Right atrium auricular region (tissue), 2 donors: ENCODE data around the gene LRRC23. TPM values are rescaled to one million over a fixed set of nuclear protein-coding genes. Genes with fewer than 3 reads are reported as not detected.
A peak's percentile ranks its signal among the peaks of the same experiment; 100 is the strongest.

Experiments
- DNase-seq: peaks from one replicate; pipeline ENCODE4 v3.0.0-alpha.2; 2019; ENCODE audit warnings: low spot score
- H3K27ac ChIP-seq, 2 donors: fragments of 200-600 bp; sonication (generic); 1 replicate in 1 of 2; 2 replicates in 1 of 2; pipeline ENCODE4 v1.5.1; 2016 to 2019
- H3K27me3 ChIP-seq, 2 donors: fragments of 200-600 bp; sonication (generic); one replicate each; pipeline versions ENCODE4 v1.5.1 to v1.6.0; 2017 to 2019
- H3K36me3 ChIP-seq: fragments of 200-600 bp; sonication (generic); one replicate; pipeline ENCODE4 v1.5.1; 2016
- H3K4me1 ChIP-seq, 2 donors: fragments of 200-600 bp; sonication (generic); one replicate each; pipeline versions ENCODE4 v1.5.1 to v1.6.0; 2017 to 2019
- H3K4me3 ChIP-seq, 2 donors: fragments of 200-600 bp; sonication (generic); 1 replicate in 1 of 2; 2 replicates in 1 of 2; pipeline ENCODE4 v1.5.1; 2017 to 2019; ENCODE audit warnings: mild to moderate bottlenecking in 1 of 2, moderate library complexity in 1 of 2
- H3K9me3 ChIP-seq, 2 donors: fragments of 200-600 bp; sonication (generic); one replicate each; pipeline ENCODE4 v1.5.1; 2019
- CTCF ChIP-seq, 2 donors: fragments of 200-600 bp; sonication (generic); IDR thresholded peaks; one replicate each; pipeline ENCODE4 v1.5.1; 2019; ENCODE audit warnings: antibody characterized with exemption in 2 of 2
- total RNA-seq, 2 donors: library from RNA; depleted of rRNA; stranded (reverse); fragments of >200 nt; gene quantifications; one replicate each; pipeline ENCODE4 v1.1.0, GENCODE V29; 2016

LRRC23 gene
- total RNA-seq, 2 donors from 2014 or later: 8.4 to 15.6 TPM

GRCh38 chr12:6925239-6925539, 20.6 kb downstream of the LRRC23 start:
- no peak for DNase-seq
- Histone ChIP-seq H3K27me3 (no peaks in the 10 kb centered on the region), H3K27ac (peak overlapping the region; percentile 99), H3K36me3 (no peaks in the 10 kb centered on the region), H3K4me3 (no peak overlapping the region), H3K4me1 (peaks cover 0 to 51% of the 10 kb centered on the region in 2 donors), H3K9me3 (no peaks in the 10 kb centered on the region)
- no peak for TF ChIP-seq CTCF (IDR thresholded peaks at IDR 0.05)

GRCh38 chr12:6925540-6926279, 21.1 kb downstream of the LRRC23 start:
- H3K36me3 ChIP-seq: no peaks in the 10 kb centered on the region
- no peak for TF ChIP-seq CTCF (IDR thresholded peaks at IDR 0.05)
- peak overlapping the region; percentile 24 to 93 for H3K4me3 ChIP-seq
- H3K4me1 ChIP-seq: peaks cover 0 to 56% of the 10 kb centered on the region in 2 donors
- peak; percentile 84 for DNase-seq
- no peaks in the 10 kb centered on the region for H3K27me3 ChIP-seq
- H3K9me3 ChIP-seq: no peaks in the 10 kb centered on the region
- peak overlapping the region; percentile 99 for H3K27ac ChIP-seq

GRCh38 chr12:6927379-6928021, 22.9 kb downstream of the LRRC23 start, which contains the start of gene ATN1:
TSS of gene ATN1 (plus strand) at chr12:6927959. CDS start at chr12:6934002, 6,043 bp downstream.
- Histone ChIP-seq H3K27me3 (no peaks in the 10 kb centered on the region), H3K4me1 (peaks cover 0 to 65% of the 10 kb centered on the region in 2 donors), H3K9me3 (no peaks in the 10 kb centered on the region), H3K36me3 (no peaks in the 10 kb centered on the region), H3K27ac (peak within 1 kb of the TSS; percentile 99), H3K4me3 (peak within 1 kb of the TSS; percentile 93 to 95)
- no peak for TF ChIP-seq CTCF (IDR thresholded peaks at IDR 0.05)
- peak; percentile 73 for DNase-seq

- DNase-seq: no peak
- no peaks in the 10 kb centered on the region for H3K27me3 ChIP-seq
- peak overlapping the region; percentile 93 to 95 for H3K4me3 ChIP-seq
- peaks cover 0 to 69% of the 10 kb centered on the region in 2 donors for H3K4me1 ChIP-seq
- peak overlapping the region; percentile 99 for H3K27ac ChIP-seq
- no peaks in the 10 kb centered on the region for H3K36me3 ChIP-seq
- no peaks in the 10 kb centered on the region for H3K9me3 ChIP-seq
- TF ChIP-seq CTCF (IDR thresholded peaks at IDR 0.05): no peak
These were observed 23.5 kb downstream of the LRRC23 start for GRCh38 chr12:6928022-6928702.

GRCh38 chr12:6928703-6929407, 24.2 kb downstream of the LRRC23 start:
- H3K36me3 ChIP-seq: peaks cover 3% of the 10 kb centered on the region
- DNase-seq: no peak
- TF ChIP-seq CTCF (IDR thresholded peaks at IDR 0.05): no peak

More at GRCh38 chr12:6928703-6929407, 24.2 kb downstream of the LRRC23 start:
- H3K4me1 ChIP-seq: peaks cover 0 to 73% of the 10 kb centered on the region in 2 donors
- H3K27ac ChIP-seq: peak overlapping the region; percentile 99
- H3K4me3 ChIP-seq: peak overlapping the region; percentile 93 to 95
- H3K9me3 ChIP-seq: no peaks in the 10 kb centered on the region
- H3K27me3 ChIP-seq: no peaks in the 10 kb centered on the region
